Measurements from ENCODE around the gene RPL31.

The RPL31 gene

DNA sequence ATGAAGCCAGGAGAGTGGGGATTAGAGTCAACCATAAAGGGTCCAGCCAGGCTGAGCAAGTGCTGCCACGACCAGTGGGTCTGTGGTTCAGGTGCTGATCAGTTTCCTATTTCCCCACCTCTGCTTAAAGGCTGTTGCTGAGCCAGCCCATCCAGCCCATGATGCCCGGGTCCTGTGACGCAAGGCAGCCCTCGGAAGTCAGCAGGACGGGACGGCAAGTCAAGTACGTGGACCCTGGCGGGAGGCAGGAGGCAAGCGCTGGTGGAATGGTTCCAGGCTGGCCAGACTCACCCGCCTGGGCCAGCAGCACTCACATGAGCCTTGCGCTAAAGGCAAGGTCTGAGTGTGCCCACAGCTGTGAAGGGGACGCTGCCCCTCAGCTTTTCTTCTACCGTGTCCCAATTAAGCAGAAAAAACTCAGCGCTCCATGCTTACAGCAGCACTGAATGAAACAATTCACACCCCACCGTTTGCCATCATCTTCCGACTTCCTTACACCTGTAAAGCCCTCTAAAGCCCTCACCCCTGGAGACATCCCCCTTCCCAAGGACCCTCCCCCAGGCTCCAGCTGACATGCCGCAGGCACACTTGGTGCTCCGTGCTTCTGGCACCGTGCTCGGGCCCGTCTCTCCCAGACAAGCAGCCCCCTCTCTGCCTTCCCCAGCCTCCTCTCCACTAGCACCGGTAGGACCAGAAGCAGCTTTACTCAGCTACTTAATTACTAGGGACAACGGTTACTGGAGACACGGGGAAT lies 11.3 kb upstream of the RPL31 start:
- no peak overlapping the region for H3K4me3 ChIP-seq (ENCODE audit: low read depth, low read length)
- no peak for DNase-seq (ENCODE audit: low read depth)

DNA sequence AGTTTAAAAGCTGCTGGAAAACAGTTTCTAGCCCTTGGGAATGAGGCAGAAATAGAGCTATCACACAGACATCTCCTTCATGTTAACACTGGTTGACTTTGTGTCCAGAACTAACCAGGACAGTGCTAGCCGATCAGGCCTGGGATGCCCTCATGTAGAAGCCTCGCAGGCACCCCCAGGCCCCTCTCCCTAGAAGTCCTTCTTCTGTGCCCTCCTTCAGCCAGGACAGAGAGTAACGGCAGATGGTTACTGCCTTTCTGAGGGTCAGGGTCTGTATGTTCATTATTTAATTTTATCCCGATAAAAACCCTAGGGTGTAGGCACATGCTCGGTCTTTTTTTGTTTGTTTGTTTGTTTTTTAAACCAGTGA lies 10.7 kb upstream of the RPL31 start:
- DNase-seq (ENCODE audit: low read depth): no peak
- no peak overlapping the region for H3K4me3 ChIP-seq (ENCODE audit: low read depth, low read length)

DNA sequence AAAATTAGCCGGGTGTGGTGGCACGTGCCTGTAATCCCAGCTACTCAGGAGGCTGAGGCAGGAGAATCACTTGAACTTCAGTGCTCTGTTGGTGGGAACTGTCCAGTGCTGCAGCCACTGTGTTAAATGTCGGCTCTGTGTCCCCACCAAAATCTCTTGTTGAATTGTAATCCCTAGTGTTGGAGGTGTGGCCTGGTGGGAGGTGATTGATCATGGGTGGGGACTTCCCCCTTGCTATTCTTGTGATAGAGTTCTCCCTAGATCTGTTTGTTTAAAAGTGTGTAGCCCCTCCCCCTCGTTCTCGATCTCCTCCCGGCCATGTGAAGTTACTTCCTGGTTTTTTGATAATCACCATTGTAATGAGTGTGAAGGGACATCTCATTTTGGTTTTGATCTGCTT lies 9.8 kb upstream of the RPL31 start:
- no peak overlapping the region for H3K4me3 ChIP-seq (ENCODE audit: low read depth, low read length)
- no peak for DNase-seq (ENCODE audit: low read depth)

DNA sequence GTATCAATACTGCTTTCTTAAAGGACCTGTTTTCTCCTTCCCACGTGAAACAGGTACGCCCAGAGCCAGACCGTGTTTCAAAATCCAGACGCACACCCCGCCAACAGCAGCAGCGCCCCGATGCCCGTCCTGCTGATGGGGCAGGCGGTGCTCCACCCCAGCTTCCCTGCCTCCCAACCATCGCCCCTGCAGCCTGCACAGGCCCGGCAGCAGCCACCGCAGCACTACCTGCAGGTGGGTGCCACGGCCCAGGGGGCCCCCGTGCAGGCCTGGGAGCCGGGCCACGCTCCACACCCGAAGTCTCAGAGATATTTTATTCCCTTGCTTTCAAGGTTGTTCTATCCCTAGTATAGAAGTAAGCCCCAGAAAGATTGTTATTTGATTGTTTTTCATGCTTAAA lies 8.8 kb upstream of the RPL31 start:
- no peak for DNase-seq (ENCODE audit: low read depth)
- no peak overlapping the region for H3K4me3 ChIP-seq (ENCODE audit: low read depth, low read length)

DNA sequence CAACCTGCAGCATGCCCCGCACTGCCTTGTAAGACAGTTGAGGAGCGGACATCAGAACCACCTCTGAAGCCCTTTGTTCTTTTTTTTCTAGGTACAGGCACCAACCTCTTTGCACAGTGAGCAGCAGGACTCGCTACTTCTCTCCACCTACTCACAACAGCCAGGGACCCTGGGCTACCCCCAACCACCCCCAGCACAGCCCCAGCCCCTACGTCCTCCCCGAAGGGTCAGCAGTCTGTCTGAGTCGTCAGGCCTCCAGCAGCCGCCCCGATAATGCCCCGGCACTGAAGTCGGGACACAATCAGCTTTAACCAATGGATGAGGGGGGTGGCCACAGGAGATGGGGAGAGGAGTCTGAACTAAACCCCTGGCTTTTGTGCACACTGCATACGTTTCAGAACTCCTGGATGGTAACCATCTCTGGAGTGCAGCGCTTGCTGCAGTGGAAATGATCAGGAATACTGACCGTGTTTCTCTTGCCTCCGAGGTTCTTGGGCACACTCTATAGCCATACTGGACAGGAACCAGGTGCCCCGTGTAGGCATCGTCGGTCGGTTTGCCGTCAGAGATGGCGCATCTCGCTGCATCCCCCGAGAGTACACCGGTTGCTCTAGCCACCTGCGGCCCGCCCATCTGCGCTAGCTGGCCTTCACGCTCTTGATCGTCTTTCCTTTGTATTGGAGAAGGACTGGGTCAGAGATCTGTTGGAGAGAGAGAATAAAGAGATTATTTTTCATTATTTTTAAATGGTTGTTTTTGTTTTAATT lies 6.6 kb upstream of the RPL31 start:
- no peak for DNase-seq (ENCODE audit: low read depth)
- no peak overlapping the region for H3K4me3 ChIP-seq (ENCODE audit: low read depth, low read length)

DNA sequence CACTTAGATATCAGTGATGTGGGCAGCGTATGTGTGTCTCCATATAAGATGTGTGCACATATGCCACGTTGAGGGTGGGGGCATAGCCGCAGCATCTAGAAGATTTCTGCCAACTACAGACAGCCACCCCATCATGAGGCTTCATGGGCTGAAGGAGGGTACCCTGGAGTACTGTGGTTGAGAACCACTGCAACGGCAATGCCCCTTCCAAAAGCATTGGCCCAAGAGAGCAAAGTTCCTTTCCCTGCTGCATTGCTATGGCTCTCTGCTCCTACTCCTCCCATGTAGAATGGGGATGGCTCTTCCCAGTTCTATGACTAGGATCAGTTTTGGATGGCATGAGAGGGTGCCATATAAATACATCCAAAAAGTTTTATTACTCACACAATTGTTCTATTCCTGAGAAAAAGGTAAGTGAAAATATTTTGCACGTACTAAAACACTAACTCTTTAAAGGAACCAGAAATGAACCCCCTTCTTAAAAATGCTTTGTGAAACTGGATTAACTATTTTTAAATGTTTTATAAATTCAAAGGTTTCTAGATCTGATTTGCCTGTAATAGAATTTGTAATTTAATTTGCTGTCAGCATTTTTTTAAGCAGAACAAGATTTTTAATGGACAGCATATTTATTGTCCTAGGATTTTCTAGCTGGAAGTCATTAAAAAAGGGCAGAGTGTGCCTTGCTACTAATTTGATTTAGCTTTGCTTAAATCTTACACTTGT lies 4.4 kb upstream of the RPL31 start:
- no peak for DNase-seq (ENCODE audit: low read depth)

DNA sequence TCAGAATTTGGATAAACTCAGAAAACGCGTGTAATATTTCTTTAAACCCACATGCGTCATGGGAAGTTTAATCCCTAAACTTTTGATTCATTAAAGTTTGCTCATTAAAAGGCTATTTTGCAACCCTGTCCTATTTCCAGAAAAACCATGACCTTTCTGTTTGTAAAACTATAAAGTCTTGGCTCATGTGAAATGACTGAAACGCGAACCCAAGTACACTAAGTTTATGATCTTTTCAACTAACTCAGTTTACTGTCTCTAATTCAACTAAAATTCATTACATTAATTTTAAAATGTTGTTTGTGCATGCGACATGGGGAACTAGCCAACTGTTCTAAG lies 3.9 kb upstream of the RPL31 start:
- DNase-seq (ENCODE audit: low read depth): no peak
- H3K4me3 ChIP-seq (ENCODE audit: low read depth, low read length): no peak overlapping the region

More for the DNA sequence above, 4.4 kb upstream of the RPL31 start:
- H3K4me3 ChIP-seq (ENCODE audit: low read depth, low read length): no peak overlapping the region

DNA sequence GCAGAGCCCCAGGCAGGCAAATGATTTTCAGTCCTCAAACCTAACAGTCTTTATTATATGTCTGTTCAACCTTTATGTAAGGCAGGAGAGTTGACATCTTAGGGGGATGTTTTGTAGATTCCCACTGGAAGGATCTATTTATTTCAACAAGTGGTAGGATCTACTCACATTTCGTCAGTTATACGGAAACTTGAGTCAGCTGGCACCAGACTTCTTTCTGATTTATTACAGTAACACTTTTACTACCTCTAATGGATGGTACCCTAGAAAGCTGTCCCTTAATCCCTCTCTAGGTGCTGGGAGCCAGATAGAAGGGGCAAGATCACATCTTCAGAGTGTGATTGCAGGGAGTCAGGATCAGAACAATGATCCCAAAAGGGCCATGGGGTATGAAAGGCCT lies 2.1 kb upstream of the RPL31 start:
- H3K4me3 ChIP-seq (ENCODE audit: low read depth, low read length): no peak overlapping the region
- no peak for DNase-seq (ENCODE audit: low read depth)

DNA sequence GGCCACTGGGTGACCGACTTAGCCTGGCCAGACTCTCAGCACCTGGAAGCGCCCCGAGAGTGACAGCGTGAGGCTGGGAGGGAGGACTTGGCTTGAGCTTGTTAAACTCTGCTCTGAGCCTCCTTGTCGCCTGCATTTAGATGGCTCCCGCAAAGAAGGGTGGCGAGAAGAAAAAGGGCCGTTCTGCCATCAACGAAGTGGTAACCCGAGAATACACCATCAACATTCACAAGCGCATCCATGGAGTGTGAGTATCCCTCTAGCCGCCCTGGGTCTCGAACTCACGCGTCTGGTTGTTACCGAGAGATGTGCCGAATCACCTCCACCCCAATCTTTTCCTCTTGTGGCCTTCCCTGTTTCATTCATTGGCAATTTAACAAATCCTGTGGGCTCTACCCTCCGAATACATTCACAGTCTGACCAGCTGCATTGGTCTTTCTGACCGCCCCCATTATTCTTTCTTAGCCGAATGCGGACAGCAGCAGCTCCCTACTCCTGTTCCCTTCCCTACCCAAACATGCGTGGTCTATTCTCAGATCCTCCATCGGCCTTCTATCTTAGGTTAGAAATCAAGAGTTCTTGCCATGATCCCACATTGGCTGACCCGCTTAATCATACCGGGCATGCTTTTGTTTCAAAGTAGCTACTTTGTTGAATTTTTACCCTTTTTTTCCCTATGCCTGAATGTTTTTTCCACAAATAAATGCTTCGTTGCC lies 631 bp downstream of the RPL31 start:
- peak overlapping the region; percentile 91 for H3K4me3 ChIP-seq (ENCODE audit: low read depth, low read length)
- DNase-seq (ENCODE audit: low read depth): no peak

DNA sequence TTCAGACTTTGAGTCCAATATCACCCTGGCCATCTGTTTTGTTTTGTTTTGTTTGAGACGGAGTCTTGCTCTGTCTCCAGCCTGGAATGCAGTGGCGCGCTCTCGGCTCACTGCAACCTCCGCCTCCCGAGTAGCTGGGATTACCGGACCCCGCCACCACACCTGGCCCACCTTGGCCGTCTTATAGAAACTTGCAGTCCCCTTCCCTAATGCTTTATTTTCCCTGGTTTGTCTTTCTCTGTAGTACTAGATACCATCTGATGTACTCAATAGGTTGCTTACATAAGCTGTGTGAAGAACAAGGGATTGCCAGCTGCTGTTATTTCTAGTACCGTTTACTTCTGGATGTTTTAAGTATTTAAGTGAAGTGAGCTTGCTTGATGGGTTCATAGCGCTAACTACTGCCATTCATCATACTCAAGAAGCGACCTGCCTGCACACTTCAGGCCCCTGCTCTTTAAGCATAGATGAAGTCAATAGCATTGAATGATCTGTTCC lies 1.2 kb downstream of the RPL31 start:
- no peak for DNase-seq (ENCODE audit: low read depth)
- H3K4me3 ChIP-seq (ENCODE audit: low read depth, low read length): peak overlapping the region; percentile 91

DNA sequence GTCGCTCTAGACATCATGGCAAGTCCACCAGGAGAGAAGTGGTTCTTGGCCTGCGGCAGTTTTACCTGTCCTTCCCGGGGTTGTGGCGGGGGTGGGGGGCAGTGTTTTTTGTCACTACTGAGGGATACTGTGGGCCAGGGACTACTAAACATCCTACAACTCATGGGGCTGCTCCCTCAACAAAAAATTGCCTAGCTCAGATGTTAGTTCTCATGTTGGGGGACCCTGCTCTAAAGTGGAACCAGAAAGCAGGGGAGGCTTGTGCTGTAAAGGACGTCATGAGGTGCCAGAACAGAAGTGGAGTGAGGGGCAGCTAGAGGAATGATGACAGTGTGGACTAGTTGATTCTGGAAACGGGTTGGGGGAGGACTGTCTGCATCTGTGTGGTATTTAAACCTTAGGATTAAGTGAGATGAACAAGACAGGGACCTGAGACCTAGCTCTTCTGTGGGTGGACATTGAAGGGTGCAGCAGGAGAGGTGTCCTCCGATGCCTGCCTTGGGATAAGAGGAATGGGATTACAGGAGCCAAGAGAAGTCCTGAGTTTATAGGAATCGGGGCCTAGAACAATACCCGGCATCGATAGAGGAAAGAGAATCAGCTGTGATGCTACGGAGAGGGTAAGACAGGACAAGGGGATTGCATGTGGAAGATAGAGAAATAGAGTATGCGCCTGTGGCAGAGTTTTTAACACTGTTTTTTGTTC lies 2.7 kb downstream of the RPL31 start:
- no peak for DNase-seq (ENCODE audit: low read depth)
- H3K4me3 ChIP-seq (ENCODE audit: low read depth, low read length): peak overlapping the region; percentile 91

DNA sequence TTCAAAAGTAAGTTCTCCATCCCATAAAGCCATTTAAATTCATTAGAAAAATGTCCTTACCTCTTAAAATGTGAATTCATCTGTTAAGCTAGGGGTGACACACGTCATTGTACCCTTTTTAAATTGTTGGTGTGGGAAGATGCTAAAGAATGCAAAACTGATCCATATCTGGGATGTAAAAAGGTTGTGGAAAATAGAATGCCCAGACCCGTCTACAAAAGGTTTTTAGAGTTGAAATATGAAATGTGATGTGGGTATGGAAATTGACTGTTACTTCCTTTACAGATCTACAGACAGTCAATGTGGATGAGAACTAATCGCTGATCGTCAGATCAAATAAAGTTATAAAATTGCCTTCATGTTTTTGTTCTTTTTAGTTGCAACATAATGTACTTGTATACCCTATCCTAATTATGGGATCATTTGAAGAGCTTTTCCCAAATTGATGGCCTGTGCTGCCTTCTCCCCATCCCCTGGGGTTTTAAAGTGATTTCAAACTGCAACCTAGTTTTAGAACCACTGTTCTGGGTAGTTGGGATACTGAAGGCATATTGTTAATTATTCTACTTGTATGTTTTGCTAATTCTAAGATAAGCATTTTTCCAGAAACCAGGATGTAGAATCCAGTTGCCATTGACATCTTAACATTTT lies 4.1 kb downstream of the RPL31 start:
- H3K4me3 ChIP-seq (ENCODE audit: low read depth, low read length): no peak overlapping the region
- DNase-seq (ENCODE audit: low read depth): no peak

DNA sequence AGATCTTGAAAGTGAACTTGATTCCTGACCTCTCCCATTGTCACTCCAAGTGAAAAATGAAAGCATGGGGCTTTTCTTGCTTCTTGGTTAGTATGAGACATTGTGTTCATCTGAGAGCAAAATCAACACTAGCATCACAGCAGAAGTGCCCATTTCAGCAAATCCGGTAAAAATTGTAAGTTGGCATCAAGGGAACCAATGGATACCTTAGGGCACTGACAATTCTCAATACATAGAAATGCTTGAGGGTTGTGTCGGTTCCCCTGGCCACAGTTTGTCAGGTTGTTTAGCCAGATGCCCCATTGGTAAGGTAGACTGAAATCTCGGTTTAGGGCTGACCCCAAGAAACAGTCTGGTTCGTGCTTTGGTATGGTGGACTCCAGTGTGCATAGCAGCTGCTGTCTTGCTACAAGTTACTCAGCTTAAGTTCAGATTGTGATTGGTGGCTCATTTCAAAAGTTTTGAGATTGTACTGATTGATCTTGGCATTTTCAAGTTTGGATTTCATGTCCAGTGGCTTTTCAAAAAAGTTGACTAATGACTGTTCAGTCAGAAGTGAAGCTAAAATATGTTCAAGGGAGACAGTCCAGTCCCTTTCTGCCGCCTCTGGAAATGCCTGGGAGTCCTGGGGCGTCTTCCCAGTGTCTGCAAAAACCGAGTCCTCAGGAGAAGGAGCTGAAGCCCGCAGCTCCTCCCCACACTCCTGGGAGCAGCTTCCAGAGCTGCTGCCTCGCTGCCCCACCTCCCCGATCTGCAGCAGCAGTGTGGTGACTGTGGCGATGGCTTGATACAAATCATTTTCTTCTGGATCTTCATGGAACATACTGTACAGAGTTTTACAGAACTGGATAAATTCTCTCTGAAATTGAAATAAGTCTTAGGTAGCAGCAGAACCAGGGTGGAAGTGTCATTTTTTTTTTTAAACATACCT lies 5.6 kb downstream of the RPL31 start:
- no peak overlapping the region for H3K4me3 ChIP-seq (ENCODE audit: low read depth, low read length)
- DNase-seq (ENCODE audit: low read depth): no peak

DNA sequence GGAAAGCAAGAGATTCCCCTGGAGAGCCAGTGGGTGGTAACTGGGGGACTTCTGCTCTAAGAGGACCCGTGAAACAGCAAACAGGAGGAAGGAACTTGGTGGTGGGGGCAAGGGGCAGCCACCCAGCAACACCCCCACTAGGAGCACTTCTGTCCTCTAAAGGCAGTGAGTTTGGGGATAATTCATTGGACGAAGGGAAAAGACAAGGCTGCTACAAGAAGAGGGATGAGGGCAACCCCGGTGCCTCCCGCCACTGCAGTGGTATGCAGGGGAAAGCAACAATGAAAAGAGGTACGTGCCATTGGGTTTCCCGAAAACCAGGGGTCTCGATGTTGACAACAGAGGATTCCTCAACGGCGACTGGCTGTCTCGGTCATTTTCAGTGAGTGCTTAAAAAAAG lies 9.1 kb downstream of the RPL31 start:
- DNase-seq (ENCODE audit: low read depth): no peak
- H3K4me3 ChIP-seq (ENCODE audit: low read depth, low read length): no peak overlapping the region

DNA sequence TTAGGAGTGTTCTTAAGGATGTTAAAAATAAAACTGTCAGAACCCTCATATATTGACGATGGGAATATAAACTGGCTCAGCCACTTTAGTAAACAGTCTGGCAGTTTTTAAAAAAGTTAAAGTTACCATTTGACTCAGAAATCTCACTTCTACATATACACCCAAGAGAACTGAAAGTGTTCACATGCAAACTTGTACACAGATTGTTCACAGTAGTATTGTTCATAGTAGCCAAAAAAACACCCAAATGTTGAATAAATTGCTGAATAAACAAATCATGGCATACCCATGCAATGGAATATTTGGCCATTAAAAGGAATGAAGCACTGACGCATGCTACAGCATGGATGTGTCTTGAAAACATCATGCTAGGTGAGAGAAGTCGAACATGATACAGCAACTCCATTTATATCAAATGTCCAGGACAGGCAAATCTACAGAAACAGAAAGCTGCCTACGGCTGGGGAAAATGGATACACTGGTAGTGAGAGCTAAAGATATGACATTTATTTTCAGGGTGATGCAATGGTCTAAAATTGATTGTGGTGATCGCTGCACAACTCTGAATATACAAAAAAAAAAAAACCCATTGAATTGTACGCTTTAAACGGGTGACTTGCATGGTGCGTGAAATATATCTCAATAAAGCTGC lies 10.1 kb downstream of the RPL31 start:
- H3K4me3 ChIP-seq (ENCODE audit: low read depth, low read length): no peak overlapping the region
- DNase-seq (ENCODE audit: low read depth): no peak

DNA sequence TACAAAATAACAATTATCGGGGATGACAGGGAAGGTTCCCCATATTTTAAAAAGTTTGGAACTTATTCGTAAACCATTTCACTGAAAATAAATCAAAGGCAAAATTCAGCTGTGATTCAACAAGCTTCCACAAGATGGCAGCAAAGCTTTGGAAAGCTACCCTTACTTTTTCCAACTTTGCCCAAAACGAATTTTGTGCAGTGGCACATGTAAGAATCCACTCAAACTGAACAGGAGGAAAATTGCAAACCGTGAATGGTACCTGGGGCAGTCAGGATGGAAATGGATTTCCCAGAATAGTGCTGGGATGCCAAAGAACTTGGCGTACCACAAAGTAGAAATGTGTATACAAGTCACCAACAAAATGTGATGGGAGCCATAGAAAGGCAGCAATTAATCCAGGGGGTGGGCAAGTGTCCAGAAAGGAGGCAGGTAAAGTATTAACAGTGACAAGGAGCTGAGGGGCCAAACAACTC lies 10.7 kb downstream of the RPL31 start:
- no peak for DNase-seq (ENCODE audit: low read depth)
- no peak overlapping the region for H3K4me3 ChIP-seq (ENCODE audit: low read depth, low read length)

DNA sequence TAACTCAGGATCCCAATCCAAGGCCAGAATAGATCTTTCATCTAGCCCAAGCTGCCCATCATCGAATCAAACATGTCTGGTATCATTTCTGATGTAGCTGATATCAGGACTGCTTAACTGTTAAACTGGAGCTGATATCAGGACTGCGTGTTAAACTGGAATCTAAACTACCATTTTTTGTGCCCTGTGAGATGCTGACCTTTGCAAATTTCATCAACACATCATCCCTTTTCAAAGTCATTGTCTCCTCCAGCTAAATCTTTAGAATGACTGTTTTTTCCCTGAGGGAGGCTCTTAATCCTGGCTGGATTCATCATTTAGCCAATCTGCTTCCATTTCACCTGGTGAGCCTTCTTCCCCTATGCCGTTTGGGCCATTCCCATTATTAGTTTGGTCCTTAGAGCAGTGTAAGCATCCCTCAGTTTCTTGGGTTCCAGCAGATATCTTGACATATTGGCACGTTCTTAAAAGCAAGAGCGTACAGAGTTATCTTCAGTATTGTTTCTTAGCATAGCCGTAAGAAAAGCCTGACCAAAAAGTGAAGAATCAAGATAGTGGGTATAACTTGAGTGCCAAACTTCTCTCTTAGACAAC lies 12.3 kb downstream of the RPL31 start:
- H3K4me3 ChIP-seq (ENCODE audit: low read depth, low read length): no peak overlapping the region
- no peak for DNase-seq (ENCODE audit: low read depth)
